Medulla oblongata (tissue), 1 donor: ENCODE data around the gene B4GALT4.
"Not testable (repeated sequence)": the region's sequence is repeated elsewhere in the genome, so short reads cannot be mapped to it uniquely, and the experiment has no call there.

Experiments used
- DNase-seq: peaks from one replicate; pipeline ENCODE4 v3.0.0-alpha.2; 2015; ENCODE audit errors: extremely low spot score

The B4GALT4 gene, protein sequence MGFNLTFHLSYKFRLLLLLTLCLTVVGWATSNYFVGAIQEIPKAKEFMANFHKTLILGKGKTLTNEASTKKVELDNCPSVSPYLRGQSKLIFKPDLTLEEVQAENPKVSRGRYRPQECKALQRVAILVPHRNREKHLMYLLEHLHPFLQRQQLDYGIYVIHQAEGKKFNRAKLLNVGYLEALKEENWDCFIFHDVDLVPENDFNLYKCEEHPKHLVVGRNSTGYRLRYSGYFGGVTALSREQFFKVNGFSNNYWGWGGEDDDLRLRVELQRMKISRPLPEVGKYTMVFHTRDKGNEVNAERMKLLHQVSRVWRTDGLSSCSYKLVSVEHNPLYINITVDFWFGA

GRCh38 chr3:119240591-119241434, at the start of gene B4GALT4:
B4GALT4 (minus strand) TSS chr3:119240878; CDS start chr3:119230099, 10,779 bp downstream.
- peak; percentile 88 for DNase-seq

GRCh38 chr3:119289404-119289770, 48.7 kb upstream of the B4GALT4 start:
- DNase-seq = no peak

DNA sequence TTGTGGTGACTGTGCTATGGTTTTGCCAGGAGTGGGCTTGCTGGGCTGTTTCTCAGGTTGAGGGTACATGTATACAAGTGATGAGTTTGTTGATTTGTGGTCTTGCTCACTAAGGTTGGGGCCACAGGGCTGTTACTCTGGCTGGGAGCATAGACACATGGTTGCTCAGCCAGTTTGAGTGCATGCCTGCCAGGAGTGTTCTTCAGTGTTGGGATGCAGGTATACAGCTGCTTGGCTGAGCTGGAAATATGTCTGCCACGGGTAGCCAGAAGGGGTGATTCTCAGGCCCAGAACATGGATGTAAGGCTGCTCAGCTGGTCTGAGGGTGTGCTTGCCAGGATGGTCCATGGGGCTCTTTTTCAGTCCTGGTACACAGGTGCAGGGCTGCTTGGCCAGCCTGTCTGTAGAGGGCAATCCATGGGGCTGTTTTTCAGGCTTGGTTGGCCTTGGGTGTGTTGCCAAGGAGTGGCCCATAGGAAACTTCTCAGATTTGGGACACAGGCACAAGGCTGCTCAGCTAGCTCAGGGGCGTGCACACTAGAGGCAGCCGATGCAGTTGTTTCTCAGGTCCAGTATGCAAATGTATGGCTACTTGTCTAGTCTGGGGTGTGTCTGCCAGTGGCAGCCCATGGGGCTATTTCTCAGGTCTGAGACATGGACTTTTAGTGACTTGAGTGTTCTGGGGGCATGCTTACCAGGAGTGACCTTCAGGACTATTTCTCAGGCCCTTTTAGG, 48.2 kb upstream of the B4GALT4 start:
- DNase-seq = no peak

DNA sequence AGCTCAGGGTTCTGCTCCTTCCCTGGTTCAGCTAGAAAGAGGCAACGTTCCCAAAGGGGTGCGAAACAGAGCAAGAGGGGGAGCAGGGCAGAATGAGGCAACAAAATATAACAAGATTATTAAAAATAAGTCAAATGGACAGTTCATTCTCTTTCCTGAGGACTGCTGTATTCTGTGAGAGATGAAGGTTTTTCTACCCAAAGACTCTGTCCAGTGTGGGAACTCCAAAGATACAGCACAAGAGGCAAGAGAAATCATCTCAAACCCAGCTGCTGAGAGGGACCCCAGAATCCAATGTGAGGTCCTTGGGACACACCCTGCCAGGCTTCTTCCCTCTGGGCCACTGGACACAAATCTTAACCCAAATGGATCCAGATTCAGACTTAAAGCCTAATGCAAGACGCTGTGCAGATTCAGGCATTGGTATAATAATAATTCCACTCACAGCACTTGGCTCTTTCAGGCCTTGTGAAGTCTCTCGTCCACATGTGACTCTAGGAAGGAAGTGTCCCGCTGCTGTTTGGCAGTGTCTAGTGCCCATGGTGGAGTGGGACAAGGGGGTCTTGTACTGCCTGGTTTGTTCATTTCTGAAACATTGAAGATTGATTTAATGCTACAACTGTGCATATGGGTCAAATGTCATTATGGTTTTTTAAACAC, 39.0 kb upstream of the B4GALT4 start:
- DNase-seq = peak; percentile 46

DNA sequence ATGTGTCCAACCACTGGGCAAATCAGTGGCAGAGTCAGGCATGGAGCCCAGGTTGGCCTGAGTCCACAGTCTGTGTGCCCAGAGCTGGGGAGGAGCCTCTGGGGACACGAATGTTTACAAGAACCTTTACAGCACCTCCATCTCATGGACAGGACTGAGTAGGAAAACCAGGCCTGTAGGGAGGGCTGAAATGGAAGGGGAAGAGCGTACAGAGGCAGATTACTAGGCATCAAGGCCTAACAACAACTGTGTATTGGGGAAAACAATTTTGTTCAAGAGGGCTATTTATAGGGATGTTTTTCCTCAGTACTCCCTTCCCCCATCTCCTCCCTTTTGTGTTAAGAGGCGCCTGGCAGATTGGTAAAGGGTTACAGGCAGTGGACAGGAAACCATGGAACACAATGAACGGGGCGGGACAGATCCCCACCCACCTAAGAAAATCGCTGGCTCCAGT, 38.5 kb upstream of the B4GALT4 start:
- peak; percentile 64 for DNase-seq

GRCh38 chr3:119276680-119277079, 36.0 kb upstream of the B4GALT4 start:
- no peak for DNase-seq

GRCh38 chr3:119270212-119270611, 29.5 kb upstream of the B4GALT4 start:
- DNase-seq = not testable (repeated sequence)

- DNase-seq = no peak
Measured at GRCh38 chr3:119261055-119261454, 20.4 kb upstream of the B4GALT4 start.

GRCh38 chr3:119259821-119260220, 19.1 kb upstream of the B4GALT4 start:
- DNase-seq = no peak

DNA sequence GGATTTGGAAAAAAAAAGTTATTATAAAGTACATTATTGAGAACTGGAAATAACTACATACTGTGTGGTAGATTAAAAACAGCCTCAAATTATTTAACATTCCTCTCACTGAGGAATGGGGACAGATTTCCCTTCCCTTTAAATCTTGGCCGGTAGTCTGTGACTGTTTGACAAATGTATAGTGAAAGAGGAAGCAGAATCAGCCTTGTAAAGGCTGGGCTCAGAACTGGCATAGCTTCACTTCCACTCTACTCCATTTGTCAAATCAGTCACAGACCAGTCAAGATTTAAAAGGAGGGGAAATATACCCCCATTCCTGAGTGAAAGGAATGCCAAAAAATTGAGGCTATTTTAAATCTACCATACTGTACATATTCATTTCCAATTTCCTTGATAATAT, 18.2 kb upstream of the B4GALT4 start:
- DNase-seq = peak; percentile 60

- peak; percentile 40 for DNase-seq
Measured at GRCh38 chr3:119257654-119258410, 17.2 kb upstream of the B4GALT4 start.

- no peak for DNase-seq
Measured at GRCh38 chr3:119257111-119257510, 16.4 kb upstream of the B4GALT4 start.

DNA sequence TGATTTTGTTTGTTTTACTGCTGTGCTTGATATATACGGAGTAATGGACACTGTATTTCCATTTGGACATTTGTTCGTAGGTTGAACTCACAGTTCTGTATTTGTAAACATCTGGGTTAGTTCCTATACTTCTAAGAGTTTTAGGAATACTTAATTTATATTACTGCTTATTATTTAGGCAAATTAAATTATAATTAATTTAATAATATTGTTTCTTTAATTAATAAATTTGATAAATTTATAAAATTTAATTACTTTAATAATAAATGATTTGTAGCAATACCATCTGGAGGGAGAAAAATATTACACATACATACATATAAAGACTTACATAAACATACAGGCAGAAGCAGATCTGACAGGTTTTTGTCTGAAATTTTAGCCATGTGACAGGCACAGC, 14.5 kb upstream of the B4GALT4 start:
- DNase-seq = no peak

DNA sequence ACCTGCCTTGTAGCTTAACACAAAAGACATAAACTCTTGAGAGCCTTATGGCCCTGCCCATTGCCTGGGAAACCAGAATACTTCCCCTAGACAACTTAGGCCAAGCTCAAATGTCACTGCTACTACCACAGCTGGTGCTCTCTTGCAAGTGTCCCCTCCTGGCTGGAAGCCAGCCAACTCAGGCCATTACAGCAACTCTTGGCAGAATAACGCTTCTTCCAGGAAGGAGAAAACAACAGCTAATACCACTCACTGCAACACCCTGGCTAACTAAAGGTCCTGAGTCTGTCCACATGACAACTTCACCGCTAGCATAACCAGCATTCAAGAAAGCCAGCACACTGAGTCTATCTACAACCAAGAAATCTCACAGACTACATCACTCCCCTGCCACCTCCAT, 5.1 kb upstream of the B4GALT4 start:
- DNase-seq = no peak

DNA sequence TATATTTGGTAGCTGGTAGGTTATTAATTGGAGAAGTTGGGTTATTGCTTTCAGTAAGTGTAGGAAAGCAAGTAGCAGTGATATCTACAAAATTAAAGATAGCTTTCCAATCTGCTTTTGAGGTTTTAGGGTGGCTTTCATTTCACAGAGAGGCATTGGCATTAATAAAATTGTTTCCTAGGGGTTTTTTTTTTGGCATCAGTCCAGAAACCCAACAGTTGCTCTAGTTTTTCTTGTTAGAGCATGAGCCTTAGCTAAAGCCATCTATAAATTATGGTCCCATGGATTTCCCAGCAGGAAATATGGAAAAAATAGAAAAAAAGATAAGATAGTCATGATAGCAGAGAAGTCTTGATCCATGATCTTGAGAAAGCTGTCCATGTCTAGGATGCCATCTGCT, 3.0 kb upstream of the B4GALT4 start:
- no peak for DNase-seq

DNA sequence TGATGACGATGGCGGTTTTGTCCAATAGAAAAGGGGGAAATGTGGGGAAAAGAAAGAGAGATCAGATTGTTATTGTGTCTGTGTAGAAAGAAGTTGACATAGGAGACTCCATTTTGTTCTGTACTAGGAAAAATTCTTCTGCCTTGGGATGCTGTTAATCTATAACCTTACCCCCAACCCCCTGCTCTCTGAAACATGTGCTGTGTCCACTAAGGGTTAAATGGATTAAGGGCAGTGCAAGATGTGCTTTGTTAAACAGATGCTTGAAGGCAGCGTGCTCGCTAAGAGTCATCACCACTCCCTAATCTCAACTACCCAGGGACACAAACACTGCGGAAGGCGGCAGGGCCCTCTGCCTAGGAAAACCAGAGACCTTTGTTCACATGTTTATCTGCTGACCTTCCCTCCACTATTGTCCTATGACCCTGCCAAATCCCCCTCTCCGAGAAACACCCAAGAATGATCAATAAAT, 2.4 kb upstream of the B4GALT4 start:
- not testable (repeated sequence) for DNase-seq

GRCh38 chr3:119242387-119243057, 1.8 kb upstream of the B4GALT4 start:
- DNase-seq = not testable (repeated sequence)

DNA sequence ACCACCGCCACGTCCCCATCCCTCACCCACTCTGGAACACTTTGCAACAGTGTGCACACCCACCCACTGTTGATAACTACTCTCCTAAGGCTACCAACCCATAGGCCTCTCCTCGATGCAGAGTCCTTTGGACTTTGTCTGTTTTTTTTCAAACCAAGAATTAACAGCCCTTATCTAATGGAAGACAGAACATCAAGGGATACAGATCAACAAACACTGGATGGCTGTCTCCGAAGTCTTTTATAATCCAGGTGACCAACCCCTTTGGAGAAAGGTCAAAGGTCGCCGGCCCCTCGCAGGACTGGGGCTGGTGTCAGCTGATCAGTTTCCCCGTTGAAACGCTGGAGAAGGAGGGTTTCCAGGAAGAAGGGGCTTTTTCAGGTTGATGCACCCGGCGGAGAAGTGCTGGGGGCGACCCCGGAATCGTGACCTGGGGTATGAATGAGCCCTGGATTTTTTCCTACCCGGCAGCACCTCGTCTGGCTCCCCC, 532 bp downstream of the B4GALT4 start:
- peak; percentile 56 for DNase-seq

DNA sequence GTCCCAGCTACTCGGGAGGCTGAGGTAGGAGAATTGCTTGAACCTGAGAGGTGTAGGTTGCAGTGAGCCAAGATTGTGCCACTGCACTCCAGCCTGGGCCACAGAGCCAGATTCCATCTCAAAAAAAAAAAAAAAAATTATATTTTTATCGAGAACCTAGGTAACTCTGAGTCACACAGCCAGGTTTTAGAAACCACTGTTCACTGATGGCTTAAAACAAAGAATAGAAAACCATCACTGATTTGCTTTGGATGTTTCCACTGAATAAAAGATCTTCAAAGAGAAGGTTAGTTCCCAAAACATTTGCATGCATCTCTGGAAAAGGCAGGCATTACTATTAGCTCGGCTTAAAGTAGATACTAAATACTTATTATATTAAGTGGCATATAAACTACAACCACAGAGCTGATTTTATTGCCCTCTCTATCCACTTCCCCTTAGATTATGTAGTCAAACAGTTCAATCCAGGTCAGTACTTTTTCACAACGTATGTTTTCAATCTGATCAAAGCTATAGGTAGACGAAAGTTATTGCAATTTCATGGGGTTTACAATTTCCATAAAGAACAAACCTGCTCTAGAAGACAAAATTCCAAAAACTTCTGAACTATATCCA, 1.4 kb downstream of the B4GALT4 start:
- no peak for DNase-seq

- DNase-seq = no peak
Measured at GRCh38 chr3:119238363-119238762, 2.3 kb downstream of the B4GALT4 start.
